DND-41 (cell line): ENCODE data around the gene TMEM184B.

Experiments
- ATAC-seq: fragments of 200-7000 bp; cut with Tn5 transposase; 3 replicates; pipeline ENCODE4 v1.9.1; 2021; ENCODE audit warnings: low read depth; ENCODE audit not compliant: insufficient read depth
- DNase-seq: peaks from one replicate; pipeline ENCODE4 v3.0.0-alpha.2; 2020
- H2AFZ ChIP-seq: 2 replicates; pipeline ENCODE4 v1.6.0; 2012; ENCODE audit warnings: low read depth, low read length
- H3K27ac ChIP-seq: 2 replicates; pipeline ENCODE4 v1.5.1; 2012; ENCODE audit warnings: low read length, inconsistent platforms
- H3K27me3 ChIP-seq: fragments of 200-600 bp; sonication (generic); 2 replicates; pipeline ENCODE4 v1.6.0; 2012; ENCODE audit warnings: low read length, mild to moderate bottlenecking, inconsistent platforms; ENCODE audit not compliant: insufficient read depth, poor library complexity
- H3K36me3 ChIP-seq: 2 replicates; pipeline ENCODE4 v1.5.1; 2012; ENCODE audit warnings: low read length, inconsistent platforms; ENCODE audit not compliant: insufficient read depth
- H3K4me1 ChIP-seq: 2 replicates; pipeline ENCODE4 v1.5.1; 2012; ENCODE audit warnings: mild to moderate bottlenecking, low read length; ENCODE audit not compliant: insufficient read depth
- H3K4me2 ChIP-seq: 2 replicates; pipeline ENCODE4 v1.6.0; 2012; ENCODE audit warnings: mild to moderate bottlenecking, moderate library complexity, low read length, inconsistent platforms; ENCODE audit not compliant: insufficient read depth
- H3K4me3 ChIP-seq, 2 experiments: fragments of 200-600 bp in 1 of 2; shearing (Covaris generic) in 1 of 2; 2 replicates each; pipeline ENCODE4 v1.5.1; 2012 to 2016; ENCODE audit warnings: inconsistent platforms in 2 of 2, low read length in 2 of 2, mild to moderate bottlenecking in 2 of 2, low read depth in 1 of 2, moderate library complexity in 1 of 2
- H3K79me2 ChIP-seq: 2 replicates; pipeline ENCODE4 v1.6.0; 2012; ENCODE audit warnings: low read length, inconsistent platforms; ENCODE audit not compliant: insufficient read depth
- H3K9ac ChIP-seq: 2 replicates; pipeline ENCODE4 v1.6.0; 2012; ENCODE audit warnings: low read depth, mild to moderate bottlenecking, inconsistent platforms, low read length, moderate library complexity
- H3K9me3 ChIP-seq: 2 replicates; pipeline ENCODE4 v1.5.1; 2012; ENCODE audit warnings: low read length, moderate library complexity, mild to moderate bottlenecking, inconsistent platforms; ENCODE audit not compliant: insufficient read depth, severe bottlenecking
- H4K20me1 ChIP-seq: 2 replicates; pipeline ENCODE4 v1.6.0; 2012; ENCODE audit warnings: low read length; ENCODE audit not compliant: insufficient read depth
- EZH2 ChIP-seq: IDR thresholded peaks from 3 replicates; pipeline ENCODE4 v1.6.1; 2012; ENCODE audit warnings: borderline replicate concordance, low read depth, mild to moderate bottlenecking, moderate library complexity, low read length, inconsistent platforms; ENCODE audit not compliant: severe bottlenecking
- TF ChIP-seq, protein P1 (sequence below): IDR thresholded peaks from 2 replicates; pipeline ENCODE4 v1.5.1; 2012; ENCODE audit warnings: borderline replicate concordance, low read length, moderate library complexity, mild to moderate bottlenecking; ENCODE audit not compliant: poor library complexity, severe bottlenecking; ENCODE audit errors: extremely low read depth

TMEM184B gene

DNA sequence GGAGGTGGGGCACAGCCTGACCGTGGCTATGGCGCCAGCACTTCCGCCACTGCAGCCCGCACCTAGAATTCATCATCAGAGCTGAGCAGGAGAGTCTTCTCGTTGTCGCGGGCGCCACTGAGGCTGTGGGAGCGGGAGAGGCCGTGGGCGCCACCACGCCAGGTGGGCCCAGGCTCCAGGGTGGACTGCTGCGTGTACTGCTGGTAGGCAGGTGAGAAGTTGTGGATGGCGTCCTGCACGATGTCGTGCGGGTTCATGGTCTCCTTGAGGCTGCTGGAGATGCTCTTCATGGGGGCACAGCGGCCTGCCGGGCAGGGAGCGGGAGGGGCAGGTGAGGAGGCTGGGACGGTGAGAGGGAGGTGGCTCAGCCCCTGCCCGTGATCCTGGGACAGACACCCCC is 51.4 kb downstream of the TMEM184B start:
- Histone ChIP-seq H3K9me3 (no peaks in the 10 kb centered on the region), H3K27ac (no peak overlapping the region), H3K27me3 (no peaks in the 10 kb centered on the region), H3K4me3 (no peak overlapping the region), H3K9ac (no peak overlapping the region), H3K4me2 (no peak overlapping the region), H2AFZ (no peak overlapping the region), H3K79me2 (no peaks in the 10 kb centered on the region), H4K20me1 (no peaks in the 10 kb centered on the region), H3K36me3 (peaks cover 23% of the 10 kb centered on the region), H3K4me1 (no peaks in the 10 kb centered on the region)
- DNase-seq (no peak), ATAC-seq (no peak)
- TF ChIP-seq EZH2 = no peak
- TF ChIP-seq, protein P1, sequence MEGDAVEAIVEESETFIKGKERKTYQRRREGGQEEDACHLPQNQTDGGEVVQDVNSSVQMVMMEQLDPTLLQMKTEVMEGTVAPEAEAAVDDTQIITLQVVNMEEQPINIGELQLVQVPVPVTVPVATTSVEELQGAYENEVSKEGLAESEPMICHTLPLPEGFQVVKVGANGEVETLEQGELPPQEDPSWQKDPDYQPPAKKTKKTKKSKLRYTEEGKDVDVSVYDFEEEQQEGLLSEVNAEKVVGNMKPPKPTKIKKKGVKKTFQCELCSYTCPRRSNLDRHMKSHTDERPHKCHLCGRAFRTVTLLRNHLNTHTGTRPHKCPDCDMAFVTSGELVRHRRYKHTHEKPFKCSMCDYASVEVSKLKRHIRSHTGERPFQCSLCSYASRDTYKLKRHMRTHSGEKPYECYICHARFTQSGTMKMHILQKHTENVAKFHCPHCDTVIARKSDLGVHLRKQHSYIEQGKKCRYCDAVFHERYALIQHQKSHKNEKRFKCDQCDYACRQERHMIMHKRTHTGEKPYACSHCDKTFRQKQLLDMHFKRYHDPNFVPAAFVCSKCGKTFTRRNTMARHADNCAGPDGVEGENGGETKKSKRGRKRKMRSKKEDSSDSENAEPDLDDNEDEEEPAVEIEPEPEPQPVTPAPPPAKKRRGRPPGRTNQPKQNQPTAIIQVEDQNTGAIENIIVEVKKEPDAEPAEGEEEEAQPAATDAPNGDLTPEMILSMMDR = no peak

DNA sequence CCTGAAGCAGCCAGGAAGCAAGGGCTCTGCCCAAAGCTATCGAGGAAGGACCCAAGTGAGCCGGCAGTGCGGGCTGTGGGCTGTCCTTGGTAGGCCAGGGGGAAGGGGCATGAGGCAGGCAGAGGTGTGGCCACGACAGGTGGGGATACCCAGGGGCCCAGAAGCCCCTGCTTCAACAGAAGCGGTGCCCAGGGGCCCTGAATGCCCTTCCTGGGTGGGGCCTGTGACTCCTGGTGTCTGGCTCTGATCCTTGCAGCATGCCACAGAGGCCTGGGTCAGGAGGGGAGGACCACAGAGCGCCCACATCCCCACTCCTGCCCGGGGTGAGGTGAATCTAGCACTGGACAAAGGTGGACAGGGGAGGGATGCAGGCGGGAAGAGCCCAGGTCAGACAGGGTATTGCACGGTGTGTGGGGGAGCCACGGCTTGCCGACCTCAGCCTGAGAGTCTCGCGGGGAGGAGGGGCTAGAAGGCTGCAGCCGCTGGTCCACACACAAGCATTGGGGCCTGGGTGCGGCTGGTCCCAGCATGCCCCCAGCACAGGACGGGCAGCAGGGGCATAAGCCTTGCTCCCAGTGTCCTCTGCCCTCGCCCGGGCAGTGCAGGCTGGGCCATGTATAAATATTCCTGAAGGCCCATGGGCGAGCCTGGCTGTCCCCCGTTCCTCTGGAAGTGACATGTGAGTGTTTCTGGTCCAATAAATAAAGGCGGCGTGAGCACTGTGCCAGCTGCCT is 52.0 kb downstream of the TMEM184B start:
- Histone ChIP-seq H3K36me3 (peaks cover 23% of the 10 kb centered on the region), H3K79me2 (no peaks in the 10 kb centered on the region), H2AFZ (no peak overlapping the region), H3K4me1 (no peaks in the 10 kb centered on the region), H4K20me1 (no peaks in the 10 kb centered on the region), H3K27ac (no peak overlapping the region), H3K9ac (no peak overlapping the region), H3K9me3 (no peaks in the 10 kb centered on the region), H3K4me2 (no peak overlapping the region), H3K4me3 (no peak overlapping the region), H3K27me3 (no peaks in the 10 kb centered on the region)
- DNase-seq = no peak
- ATAC-seq = no peak
- TF ChIP-seq EZH2 = no peak
- TF ChIP-seq, protein P1 = no peak

DNA sequence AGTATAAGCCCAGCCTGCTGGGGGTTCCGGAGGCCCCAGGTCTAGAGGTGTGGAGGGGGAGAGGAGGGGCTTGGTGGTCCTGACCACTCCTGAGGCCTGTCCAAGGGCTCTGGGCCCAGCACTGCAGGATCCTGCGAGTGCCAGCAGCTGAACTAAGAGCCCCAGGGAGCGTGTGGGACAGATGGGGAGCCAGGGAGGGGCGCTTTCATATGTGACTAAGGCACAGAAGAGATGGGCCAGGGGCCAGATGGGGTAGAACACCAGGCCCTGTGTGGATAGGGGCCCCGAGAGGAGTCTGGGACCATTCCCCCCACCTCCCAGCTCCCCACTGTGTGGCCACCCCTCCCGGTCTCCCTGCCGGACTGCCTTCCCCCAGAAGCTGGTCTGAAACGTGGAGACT is 52.6 kb downstream of the TMEM184B start:
- Histone ChIP-seq H3K27me3 (no peaks in the 10 kb centered on the region), H3K36me3 (peaks cover 20% of the 10 kb centered on the region), H3K9me3 (no peaks in the 10 kb centered on the region), H2AFZ (no peak overlapping the region), H3K4me3 (no peak overlapping the region), H3K4me1 (no peaks in the 10 kb centered on the region), H3K4me2 (no peak overlapping the region), H4K20me1 (no peaks in the 10 kb centered on the region), H3K79me2 (no peaks in the 10 kb centered on the region), H3K27ac (no peak overlapping the region), H3K9ac (no peak overlapping the region)
- no peak for TF ChIP-seq EZH2
- TF ChIP-seq, protein P1 = no peak
- no peak for DNase-seq
- ATAC-seq = no peak

DNA sequence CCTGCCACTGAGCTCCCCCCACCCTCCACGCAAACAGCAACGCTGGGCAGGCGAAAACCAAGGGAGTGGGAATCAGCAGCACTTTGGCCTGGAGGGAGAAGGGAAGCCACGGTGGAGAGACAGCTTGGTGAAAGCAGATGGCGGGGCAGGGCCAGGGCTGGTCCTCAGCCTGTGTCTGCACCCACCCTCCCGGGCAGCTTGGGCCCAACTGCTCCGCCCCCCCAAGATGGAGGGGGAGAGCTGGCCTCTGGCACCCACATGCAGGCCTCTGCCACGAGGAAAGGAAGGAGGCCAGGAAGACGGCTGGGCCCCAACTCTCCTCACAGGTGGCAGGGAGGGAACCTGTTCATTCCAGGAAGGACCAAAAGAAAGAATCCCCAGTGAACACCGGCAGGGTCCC is 53.2 kb downstream of the TMEM184B start:
- Histone ChIP-seq H3K9ac (no peak overlapping the region), H3K27ac (no peak overlapping the region), H2AFZ (no peak overlapping the region), H3K4me3 (no peak overlapping the region), H3K4me2 (no peak overlapping the region), H4K20me1 (no peaks in the 10 kb centered on the region), H3K4me1 (no peaks in the 10 kb centered on the region), H3K27me3 (no peaks in the 10 kb centered on the region), H3K79me2 (no peaks in the 10 kb centered on the region), H3K36me3 (peaks cover 15% of the 10 kb centered on the region), H3K9me3 (no peaks in the 10 kb centered on the region)
- ATAC-seq = no peak
- no peak for DNase-seq
- TF ChIP-seq EZH2 = no peak
